ENCODE data around the gene GAGE12G.
"Not testable (repeated sequence)": the region's sequence is repeated elsewhere in the genome, so short reads cannot be mapped to it uniquely, and the experiment has no call there.

Gene GAGE12G, protein sequence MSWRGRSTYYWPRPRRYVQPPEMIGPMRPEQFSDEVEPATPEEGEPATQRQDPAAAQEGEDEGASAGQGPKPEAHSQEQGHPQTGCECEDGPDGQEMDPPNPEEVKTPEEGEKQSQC

DNA sequence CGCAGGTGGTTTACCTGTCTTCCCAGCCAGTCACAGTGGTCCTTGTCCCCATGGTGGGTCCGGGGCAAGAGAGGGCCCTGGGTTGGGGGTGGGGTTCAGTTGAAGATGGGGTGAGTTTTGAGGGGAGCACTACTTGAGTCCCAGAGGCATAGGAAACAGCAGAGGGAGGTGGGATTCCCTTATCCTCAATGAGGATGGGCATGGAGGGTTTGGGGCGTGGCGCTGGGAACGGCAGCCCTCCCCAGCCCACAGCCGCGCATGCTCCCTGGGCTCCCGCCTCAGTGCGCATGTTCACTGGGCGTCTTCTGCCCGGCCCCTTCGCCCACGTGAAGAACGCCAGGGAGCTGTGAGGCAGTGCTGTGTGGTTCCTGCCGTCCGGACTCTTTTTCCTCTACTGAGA is at the start of gene GAGE12G:
Gene GAGE12G (plus strand): TSS at position 301 of the 400 bp plus-strand sequence. CDS start 1,155 bp downstream, outside the sequence.
- not testable (repeated sequence) for DNase-seq

DNA sequence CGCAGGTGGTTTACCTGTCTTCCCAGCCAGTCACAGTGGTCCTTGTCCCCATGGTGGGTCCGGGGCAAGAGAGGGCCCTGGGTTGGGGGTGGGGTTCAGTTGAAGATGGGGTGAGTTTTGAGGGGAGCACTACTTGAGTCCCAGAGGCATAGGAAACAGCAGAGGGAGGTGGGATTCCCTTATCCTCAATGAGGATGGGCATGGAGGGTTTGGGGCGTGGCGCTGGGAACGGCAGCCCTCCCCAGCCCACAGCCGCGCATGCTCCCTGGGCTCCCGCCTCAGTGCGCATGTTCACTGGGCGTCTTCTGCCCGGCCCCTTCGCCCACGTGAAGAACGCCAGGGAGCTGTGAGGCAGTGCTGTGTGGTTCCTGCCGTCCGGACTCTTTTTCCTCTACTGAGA is 38.3 kb upstream of the GAGE12G start, which contains the start of gene GAGE12C:
Gene GAGE12C (plus strand): TSS at position 301 of the 400 bp plus-strand sequence. CDS start 1,155 bp downstream, outside the sequence.
- DNase-seq = not testable (repeated sequence)

DNA sequence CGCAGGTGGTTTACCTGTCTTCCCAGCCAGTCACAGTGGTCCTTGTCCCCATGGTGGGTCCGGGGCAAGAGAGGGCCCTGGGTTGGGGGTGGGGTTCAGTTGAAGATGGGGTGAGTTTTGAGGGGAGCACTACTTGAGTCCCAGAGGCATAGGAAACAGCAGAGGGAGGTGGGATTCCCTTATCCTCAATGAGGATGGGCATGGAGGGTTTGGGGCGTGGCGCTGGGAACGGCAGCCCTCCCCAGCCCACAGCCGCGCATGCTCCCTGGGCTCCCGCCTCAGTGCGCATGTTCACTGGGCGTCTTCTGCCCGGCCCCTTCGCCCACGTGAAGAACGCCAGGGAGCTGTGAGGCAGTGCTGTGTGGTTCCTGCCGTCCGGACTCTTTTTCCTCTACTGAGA is 28.8 kb upstream of the GAGE12G start, which contains the start of gene GAGE12D:
Gene GAGE12D (plus strand): TSS at position 301 of the 400 bp plus-strand sequence. CDS start 1,155 bp downstream, outside the sequence.
- DNase-seq = not testable (repeated sequence)

DNA sequence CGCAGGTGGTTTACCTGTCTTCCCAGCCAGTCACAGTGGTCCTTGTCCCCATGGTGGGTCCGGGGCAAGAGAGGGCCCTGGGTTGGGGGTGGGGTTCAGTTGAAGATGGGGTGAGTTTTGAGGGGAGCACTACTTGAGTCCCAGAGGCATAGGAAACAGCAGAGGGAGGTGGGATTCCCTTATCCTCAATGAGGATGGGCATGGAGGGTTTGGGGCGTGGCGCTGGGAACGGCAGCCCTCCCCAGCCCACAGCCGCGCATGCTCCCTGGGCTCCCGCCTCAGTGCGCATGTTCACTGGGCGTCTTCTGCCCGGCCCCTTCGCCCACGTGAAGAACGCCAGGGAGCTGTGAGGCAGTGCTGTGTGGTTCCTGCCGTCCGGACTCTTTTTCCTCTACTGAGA is 19.2 kb upstream of the GAGE12G start, which contains the start of gene GAGE12E:
Gene GAGE12E (plus strand): TSS at position 301 of the 400 bp plus-strand sequence. CDS start 1,155 bp downstream, outside the sequence.
- not testable (repeated sequence) for DNase-seq

DNA sequence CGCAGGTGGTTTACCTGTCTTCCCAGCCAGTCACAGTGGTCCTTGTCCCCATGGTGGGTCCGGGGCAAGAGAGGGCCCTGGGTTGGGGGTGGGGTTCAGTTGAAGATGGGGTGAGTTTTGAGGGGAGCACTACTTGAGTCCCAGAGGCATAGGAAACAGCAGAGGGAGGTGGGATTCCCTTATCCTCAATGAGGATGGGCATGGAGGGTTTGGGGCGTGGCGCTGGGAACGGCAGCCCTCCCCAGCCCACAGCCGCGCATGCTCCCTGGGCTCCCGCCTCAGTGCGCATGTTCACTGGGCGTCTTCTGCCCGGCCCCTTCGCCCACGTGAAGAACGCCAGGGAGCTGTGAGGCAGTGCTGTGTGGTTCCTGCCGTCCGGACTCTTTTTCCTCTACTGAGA is 9.7 kb upstream of the GAGE12G start, which contains the start of gene GAGE12F:
Gene GAGE12F (plus strand): TSS at position 301 of the 400 bp plus-strand sequence. CDS start 1,155 bp downstream, outside the sequence.
- not testable (repeated sequence) for DNase-seq

DNA sequence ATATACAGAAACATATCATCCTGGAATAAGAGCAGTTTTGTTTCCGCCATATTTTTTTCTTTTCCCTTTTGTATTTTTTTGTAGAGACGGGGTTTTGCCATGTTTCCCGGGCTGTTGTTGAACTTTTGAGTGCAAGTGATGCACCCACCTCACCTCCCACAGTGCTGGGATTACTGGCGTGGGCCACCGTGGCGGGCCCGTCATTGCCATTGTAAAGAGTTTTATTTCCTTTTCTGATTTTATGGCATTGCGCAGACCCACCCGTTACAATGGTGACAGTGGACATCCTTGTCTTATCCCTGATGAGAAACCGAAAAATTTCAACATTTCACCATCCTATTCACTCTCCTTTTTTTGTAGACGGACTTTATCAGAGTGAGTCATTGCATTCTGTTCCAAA is 1.5 kb upstream of the GAGE12G start:
- DNase-seq = not testable (repeated sequence)

DNA sequence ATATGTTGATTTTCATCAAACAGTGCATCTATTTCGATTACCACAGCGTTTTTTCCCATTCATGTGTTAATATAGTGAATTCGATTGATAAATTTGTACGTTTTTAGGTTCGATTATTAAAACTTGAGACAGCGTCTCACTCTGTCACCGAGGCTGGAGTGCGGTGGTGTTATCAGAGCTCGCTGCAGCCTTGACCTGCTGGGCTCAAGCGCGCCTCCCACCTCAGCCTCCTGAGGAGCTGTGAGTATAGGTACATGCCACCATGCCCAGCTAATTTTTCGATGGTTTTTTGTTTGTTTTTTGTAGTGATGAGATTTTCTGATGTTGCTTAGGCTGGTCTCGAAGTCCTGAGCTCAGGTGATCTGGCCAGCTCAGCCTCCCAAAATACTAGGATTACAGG is 1.0 kb upstream of the GAGE12G start:
- DNase-seq = not testable (repeated sequence)

DNA sequence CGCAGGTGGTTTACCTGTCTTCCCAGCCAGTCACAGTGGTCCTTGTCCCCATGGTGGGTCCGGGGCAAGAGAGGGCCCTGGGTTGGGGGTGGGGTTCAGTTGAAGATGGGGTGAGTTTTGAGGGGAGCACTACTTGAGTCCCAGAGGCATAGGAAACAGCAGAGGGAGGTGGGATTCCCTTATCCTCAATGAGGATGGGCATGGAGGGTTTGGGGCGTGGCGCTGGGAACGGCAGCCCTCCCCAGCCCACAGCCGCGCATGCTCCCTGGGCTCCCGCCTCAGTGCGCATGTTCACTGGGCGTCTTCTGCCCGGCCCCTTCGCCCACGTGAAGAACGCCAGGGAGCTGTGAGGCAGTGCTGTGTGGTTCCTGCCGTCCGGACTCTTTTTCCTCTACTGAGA is 9.4 kb downstream of the GAGE12G start, which contains the start of gene GAGE12H:
Gene GAGE12H (plus strand): TSS at position 301 of the 400 bp plus-strand sequence. CDS start 1,155 bp downstream, outside the sequence.
- DNase-seq = not testable (repeated sequence)

DNA sequence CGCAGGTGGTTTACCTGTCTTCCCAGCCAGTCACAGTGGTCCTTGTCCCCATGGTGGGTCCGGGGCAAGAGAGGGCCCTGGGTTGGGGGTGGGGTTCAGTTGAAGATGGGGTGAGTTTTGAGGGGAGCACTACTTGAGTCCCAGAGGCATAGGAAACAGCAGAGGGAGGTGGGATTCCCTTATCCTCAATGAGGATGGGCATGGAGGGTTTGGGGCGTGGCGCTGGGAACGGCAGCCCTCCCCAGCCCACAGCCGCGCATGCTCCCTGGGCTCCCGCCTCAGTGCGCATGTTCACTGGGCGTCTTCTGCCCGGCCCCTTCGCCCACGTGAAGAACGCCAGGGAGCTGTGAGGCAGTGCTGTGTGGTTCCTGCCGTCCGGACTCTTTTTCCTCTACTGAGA is 19.0 kb downstream of the GAGE12G start, which contains the start of gene GAGE2A:
Gene GAGE2A (plus strand): TSS at position 301 of the 400 bp plus-strand sequence. CDS start 1,155 bp downstream, outside the sequence.
- not testable (repeated sequence) for DNase-seq

DNA sequence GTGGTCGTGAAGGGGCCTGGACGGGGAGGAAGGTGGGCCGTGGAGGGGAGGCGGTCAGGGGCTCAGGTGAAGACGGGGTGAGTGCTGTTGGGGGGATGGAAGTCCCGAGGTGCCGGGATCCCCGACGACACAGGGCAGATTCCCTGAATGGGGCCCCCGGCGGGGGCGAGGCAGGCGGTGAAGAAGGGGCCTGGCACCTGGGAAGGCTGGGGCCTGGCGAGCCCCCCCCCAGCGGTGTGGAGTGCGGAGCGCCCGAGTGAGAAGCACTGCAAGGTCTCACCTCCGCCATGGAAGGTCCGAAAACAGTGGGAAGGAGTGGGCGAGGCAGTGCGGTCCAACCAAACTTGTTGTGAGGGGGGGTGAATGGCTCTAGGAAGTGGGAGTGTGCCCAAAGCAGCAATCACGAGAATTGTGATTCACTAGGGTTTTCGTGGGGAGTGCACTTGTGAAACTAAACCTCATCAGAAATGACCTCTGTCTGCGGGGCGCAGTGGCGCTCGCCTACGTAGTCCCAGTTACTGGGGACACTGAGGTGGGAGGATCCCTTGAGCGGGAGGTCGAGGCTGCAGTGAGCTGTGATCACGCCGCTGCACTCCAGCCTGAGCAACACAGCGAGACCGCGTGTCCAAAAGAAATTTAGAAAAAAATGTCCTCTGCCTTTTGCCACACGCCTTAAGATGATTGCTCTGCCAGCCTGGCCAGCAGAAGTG is 19.7 kb downstream of the GAGE12G start:
- DNase-seq = not testable (repeated sequence)

DNA sequence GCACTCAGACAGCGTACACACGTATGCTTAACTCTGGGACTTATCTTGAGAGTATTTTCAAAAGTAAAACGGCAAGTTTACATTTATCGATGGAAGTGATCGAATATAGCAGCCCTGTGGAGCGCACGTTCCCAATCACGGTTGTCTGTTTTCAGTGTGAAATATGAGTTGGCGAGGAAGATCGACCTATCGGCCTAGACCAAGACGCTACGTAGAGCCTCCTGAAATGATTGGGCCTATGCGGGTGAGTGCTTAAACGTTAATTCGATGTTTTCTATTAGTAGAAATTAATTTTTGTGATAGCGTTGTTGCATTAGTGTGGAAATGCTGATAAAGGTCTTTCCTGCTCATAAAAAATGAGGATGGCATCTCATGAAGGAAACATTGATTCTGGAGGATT is 20.3 kb downstream of the GAGE12G start:
- DNase-seq = not testable (repeated sequence)

DNA sequence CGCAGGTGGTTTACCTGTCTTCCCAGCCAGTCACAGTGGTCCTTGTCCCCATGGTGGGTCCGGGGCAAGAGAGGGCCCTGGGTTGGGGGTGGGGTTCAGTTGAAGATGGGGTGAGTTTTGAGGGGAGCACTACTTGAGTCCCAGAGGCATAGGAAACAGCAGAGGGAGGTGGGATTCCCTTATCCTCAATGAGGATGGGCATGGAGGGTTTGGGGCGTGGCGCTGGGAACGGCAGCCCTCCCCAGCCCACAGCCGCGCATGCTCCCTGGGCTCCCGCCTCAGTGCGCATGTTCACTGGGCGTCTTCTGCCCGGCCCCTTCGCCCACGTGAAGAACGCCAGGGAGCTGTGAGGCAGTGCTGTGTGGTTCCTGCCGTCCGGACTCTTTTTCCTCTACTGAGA is 28.5 kb downstream of the GAGE12G start, which contains the start of gene GAGE1:
Gene GAGE1 (plus strand): TSS at position 301 of the 400 bp plus-strand sequence. CDS start 1,155 bp downstream, outside the sequence.
- DNase-seq = not testable (repeated sequence)

DNA sequence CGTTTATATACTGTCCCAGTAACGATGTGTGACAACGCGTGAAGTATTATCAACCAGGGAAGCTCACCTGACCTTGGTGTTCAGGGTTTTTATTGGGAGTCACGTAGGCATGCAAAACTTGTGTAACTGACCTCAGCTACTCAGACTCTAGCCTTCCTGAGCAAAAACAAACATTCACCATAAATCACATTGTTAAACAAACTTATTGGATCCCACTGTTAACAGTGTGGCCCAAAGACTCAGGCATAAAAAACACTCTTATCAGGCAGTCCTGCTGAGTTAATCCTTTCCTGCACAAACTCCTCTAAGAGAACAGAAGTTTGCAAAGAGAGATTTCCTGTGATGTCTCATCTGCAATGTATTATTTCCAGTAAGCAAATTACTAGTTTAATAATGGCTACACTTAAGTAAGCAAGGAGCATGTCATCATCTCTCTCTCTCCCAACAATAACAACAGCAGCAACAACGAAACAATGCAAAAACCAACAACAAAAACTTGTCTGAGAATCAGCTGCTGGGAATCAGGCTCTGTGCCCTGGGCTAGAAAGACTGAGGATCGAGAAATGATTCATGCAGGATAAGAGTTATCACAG is 40.6 kb downstream of the GAGE12G start:
- DNase-seq = no peak

DNA sequence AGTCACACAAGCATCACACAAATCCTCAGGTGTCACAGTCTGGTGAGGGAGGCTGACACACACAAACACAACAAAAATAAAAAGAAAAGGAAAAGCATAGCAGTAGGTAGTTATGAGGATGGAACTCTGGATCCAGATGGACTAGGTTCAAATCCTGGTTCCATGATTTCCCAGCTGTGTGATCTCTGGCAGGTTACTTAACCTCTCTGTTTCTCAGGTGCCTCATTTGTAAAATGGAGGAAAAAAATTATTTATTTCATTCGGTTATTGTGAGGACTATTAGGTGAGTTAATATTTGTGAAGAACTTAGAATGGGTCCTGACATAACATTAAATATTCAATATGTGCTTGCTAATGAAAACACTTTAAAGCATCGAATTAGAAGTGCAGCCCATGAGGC is 48.4 kb downstream of the GAGE12G start:
- no peak for DNase-seq
